Measurements from ENCODE around the gene G6PD.
"Not testable (repeated sequence)": the region's sequence is repeated elsewhere in the genome, so short reads cannot be mapped to it uniquely, and the experiment has no call there.

Gene G6PD

DNA sequence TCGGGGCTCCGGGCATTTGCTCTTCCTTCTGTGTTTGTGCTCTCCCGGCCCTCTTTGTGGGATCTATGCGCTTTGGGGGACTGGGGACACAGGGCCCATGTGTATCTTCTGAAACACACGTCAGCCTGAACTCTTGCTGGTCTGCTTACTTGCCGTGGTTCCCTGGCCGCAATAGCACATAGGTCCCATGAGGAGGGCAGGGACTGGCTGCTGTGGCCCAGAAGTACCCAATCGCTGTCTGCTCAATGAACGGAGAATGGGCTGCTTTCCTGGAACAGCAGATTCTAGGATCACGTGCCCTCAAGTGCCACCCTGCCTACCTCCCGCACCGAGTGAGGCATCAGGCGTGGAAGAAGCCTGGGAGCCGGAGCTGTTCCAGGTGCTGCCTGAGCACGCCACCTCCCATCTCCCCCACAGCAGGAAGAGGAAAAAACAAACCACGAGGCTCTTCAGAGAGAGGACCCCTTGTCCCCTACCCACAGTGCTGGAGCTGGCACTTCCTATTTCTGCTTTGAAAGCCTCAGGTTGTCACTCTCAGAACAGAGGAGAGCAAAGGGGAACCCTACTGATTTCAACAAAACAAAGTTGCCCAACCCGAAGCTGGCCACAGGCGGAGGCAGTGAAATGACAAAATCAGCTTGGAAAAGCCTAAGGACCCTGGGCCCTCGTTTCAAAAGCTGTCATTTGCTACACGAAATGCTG is 3.8 kb downstream of the G6PD start:
- no peak for DNase-seq (ENCODE audit: low read depth)

DNA sequence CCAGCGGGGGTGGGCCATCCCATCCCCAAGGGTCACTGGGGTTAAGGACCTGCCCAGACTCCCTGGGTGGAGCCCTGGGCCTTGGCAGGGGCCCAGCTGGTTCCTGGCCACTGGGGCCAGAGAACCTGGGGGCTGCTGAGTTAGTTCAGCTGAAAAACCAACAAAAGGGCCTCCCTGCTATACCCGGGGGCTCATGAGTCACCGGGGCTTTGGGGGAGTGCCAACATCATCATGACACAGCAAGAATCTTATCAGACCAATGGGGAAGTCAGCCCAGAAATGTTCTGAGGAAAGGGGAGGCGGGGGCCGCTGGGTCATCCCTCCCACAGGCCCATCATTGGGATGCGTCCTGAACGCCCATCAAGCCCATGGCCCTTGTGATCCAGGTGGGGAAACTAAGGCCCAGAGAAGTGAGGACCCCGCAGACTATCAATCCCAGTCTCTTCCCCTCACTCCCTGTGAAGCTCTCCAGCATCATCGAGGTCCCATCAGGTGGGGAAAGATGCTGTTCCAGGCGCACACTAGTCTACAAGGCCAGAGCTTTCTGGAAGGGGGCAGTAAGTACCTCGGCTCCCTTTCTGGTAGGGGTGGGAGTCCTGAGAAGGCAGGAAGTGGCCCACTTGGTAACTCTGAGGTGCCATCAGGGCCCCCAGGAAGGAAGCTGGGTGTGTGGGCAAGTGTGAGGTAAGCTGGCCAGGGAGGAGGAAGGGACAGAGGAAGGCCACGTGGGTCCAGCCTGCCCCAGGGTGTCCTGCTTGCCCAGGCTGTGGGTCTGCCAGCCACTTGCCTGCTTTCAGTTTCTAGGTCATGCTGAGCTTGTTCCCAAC is 4.5 kb downstream of the G6PD start:
- DNase-seq (ENCODE audit: low read depth), result peak; percentile 49

DNA sequence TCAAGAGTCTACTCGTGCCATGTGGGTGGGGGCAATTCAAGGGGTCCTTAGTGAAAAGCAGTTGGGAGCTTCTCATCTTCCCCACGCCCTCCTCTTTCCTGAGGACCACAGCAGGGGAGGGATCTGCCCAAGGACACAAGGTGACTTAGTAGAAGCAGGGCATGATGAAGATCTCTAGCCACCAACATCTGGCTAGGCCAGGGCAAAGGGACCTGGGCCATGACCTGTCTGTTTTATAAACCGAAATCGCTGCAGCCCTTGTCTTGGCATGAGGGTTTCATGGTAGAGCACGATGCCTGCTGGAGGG is 5.1 kb downstream of the G6PD start:
- DNase-seq (ENCODE audit: low read depth), result no peak

DNA sequence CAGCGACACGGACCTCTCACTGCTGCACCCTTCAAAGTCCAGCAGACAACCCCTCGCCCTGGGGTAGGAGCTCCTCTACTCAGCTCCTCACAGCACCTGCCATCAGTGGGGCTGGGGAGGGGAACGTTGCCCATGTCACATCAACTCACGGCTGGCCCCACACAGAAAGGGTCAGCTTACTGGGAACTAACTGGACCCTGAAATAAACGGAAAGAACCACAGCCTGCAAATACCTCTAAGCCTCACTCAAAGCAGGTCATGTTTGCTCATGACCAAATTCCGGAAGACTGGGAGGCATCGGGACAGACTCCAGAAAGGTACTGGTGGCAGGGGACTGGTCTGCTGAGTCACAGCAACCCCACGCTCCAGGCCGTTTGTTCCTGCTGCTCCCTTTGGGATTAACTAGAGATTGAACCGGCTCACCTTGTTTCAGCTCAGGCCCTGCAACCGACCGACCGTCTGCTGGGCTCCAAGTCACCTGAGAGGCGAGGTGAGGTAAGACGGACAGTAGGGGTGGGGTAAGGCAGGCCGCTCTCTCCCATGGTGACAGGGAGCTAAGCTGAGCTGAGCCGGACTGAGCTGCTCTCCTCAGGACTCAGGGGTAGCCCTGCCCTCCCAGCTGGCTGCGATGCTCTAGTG is 5.6 kb downstream of the G6PD start:
- DNase-seq (ENCODE audit: low read depth), result no peak

DNA sequence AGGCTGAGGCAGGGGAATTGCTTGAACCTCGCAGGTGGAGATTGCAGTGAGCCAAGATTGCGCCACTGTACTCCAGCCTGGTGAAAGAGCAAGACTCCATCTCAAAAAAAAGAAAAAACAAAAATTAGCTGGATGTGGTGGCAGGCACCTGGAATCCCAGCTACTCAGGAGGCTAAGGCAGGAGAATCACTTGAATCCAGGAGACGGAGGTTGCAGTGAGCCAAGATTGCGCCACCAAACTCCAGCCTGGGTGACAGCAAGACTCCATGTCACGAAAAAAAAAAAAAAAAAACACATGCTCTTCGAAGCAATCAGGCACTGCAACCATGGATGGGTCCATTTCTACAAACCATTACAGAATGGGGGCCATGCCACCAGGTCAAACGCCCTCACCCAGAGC is 6.3 kb downstream of the G6PD start:
- not testable (repeated sequence) for DNase-seq (ENCODE audit: low read depth)

DNA sequence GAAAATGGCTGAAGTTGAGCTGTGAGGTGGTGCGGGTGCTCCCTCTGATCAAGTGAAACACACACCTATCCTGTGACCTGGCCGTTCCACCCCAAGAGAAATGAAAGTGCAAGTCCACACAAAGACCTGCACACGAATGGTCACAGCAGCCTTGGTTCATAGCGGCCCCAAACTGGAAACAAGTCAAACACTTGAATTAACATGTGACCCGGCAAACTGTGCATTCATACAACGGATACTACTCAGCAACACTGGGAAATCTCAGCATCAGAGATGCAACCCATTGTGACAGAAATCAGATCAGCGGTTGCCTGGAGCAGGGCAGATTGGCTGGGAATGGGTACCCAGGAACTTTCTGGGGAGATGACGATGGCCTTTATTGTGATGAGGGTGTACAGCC is 7.6 kb downstream of the G6PD start:
- DNase-seq (ENCODE audit: low read depth), result no peak

DNA sequence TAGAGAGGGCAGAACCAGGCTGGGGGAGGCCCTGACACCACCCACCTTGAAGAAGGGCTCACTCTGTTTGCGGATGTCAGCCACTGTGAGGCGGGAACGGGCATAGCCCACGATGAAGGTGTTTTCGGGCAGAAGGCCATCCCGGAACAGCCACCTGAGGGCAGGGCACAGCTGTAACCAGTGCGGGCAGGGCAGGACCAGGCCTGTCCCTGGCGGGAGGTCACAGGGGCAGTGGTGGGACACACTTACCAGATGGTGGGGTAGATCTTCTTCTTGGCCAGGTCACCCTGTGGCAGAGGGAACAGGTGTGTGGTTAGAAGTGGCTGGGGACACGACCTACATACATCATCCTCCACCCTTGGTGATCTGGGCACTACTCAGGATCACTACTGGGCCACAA is 10.8 kb downstream of the G6PD start:
- DNase-seq (ENCODE audit: low read depth), result no peak

DNA sequence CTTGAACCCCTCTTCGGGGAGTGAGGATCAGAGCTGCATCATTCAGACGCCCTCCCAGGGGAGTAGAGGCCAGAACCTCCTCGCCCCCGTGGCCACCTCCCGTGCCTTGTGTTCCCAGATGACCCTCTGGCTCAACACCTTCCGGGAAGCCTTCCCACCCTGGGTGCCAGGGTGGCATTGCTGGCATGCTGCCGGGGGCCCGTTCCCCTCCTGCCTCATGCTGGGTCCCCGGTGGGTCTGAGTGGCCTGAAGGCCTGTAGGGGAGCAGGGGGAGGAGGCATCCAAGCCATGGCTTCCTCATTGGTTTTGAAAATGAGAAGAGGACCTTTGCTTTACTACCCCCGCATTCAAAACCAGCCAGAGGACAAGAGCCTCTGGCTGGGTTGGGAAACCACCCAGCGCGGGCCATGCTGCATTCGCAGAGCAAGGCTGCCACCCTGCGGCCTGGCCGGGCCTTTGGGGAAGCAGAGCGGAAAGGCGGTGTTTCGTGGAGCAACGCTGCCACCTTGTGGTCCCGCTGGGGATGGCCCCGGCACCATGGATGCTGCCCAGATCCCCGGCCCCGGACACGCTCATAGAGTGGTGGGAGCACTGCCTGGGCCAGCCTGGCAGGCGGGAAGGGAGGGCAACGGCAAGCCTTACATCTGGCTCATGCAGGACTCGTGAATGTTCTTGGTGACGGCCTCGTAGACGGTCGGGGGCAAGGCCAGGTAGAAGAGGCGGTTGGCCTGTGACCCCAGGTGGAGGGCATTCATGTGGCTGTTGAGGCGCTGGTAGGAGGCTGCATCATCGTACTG is 11.9 kb downstream of the G6PD start:
- peak; percentile 76 for DNase-seq (ENCODE audit: low read depth)

DNA sequence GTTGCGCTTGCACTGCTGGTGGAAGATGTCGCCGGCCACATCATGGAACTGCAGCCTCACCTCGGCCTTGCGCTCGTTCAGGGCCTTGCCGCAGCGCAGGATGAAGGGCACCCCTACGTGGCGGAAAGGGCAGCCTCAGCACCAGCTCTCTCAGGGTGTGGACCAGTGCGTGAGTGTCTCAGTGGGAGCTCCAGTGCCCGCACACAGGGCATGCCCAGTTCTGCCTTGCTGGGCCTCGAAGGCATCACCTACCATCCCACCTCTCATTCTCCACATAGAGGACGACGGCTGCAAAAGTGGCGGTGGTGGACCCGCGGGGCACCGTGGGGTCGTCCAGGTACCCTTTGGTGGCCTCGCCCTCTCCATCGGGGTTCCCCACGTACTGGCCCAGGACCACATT is 14.0 kb downstream of the G6PD start:
- DNase-seq (ENCODE audit: low read depth), result no peak

DNA sequence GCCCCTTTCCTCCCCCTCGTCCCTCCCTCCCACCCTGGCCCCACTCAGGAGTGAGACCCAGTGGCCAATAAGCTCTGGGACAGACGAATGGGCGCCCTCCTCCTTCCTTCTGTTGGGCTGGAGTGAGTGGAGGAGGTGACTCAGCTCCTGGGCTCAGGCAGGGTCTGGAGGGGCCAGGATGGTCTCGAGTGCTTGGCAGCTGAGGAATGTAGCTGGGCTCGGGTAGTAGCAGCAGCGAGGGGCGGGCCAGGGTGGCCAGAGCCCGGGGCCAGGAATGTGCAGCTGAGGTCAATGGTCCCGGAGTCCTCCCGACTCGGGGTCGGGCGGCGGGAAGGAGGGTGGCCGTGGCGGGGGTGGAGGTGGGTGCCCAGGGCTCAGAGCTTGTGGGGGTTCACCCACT is 15.0 kb downstream of the G6PD start:
- DNase-seq (ENCODE audit: low read depth), result no peak

DNA sequence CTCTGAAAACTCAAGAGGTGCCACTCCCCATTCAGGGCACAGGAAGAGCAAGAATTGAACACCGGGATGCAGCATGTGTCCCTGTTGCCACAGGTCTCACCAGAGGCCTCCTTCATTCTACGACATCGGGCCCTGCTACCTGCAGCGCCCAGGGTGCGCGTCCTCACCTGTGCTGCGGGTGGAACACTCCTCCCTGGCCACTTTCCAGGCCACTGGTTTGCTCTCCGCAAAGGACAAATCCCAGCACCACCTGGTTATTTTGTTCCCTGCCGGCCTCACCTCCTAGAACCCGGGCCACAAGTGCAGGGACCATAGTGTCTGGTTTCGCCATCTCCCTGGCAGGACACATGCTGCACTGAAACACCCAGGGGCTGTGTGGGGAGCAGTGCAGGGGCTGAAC is 16.4 kb downstream of the G6PD start:
- no peak for DNase-seq (ENCODE audit: low read depth)

DNA sequence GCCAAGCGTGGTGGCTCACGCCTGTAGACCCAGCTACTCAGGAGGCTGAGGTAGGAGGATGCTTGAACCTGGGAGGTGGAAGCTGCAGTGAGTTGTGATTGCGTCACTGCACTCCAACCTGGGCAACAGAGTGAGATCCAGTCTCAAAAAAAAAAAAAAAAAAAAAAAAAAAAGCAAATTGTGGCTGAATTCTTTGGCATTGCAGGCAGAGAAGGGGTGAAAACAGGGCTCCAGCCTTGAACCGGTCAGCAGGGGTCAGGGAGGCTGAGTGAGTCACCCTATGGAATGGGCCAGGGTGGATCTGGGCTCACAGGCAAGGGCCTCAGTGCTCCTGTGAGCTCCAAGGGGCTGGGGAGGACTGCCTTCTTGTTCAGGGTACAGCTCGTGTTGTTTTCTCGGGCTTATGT is 17.4 kb downstream of the G6PD start:
- no peak for DNase-seq (ENCODE audit: low read depth)

DNA sequence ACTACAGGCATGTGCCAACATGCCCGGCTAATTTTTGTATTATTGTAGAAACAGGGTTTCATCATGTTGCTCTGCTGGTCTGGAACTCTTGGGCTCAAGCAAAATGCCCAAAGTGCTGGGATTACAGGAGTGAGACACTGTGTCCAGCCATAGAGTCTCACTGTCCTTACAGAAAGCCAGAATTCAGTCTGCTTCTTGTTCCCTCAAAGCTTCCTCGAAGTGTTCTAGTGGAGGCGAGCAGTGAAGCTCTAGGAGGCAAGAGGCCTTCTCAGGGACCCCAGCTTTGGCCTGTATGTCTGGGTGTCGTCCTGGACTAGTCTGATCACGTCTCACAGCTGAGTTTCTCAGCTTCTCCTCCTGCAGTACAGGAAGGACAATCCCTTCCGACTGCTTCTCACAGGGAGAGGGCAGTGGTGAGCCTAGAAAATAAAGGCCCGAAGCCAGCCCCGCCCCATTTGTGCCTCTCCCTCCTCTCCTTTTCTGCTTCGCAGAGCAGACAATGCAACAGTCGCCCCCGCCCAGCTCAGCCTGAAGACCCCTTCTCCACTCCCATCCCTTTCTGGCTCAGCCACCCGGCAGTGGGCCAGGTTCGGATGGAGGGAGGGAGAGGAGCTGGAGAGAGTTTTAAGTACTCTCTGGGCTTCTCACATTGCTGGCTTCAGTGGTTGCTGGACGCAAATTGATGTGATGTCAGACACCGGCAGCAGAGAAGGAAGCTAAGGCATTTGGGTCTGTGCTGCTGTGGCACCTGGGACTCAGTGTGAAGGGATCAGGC is 19.6 kb downstream of the G6PD start:
- DNase-seq (ENCODE audit: low read depth), result peak; percentile 33

DNA sequence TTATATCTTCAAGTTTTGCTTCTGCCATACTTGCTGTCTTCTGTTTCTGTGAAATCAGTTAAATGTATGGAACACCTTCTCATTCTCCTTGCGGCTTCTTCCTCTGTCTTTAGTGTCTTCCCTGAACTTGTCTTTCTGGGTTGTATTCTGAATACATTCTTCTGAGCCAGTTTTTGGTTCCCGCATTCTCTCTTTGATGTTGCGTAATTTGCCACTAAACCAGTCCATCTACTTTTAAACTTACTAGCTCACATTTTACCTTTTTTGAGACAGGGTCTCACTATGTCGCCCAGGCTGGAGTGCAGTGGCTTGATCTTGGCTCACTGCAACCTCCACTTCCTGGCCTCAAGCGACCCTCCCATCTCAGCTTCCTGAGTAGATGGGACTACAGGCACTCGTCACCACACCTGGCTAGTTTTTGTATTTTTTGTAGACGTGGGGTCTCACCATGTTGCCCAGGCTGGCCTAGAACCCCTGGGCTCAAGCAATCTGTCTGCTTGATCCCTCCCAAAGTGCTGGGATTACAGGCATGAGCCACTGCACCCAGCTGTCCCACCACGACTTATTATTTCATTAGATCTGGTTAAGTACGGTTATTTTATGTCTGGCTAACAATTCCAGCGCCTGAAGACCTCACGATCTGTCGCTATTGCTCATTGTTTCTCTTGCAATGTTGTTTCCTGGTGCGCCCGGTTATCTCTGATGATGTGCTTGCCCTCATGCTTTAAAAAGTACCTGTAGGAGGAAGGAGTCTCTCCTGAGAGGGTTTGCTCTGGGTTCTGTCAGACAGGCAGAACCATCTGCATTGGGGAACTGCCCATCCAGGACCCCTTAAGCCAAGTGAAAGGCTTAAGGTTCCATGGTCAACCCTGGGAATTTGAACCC is 20.8 kb downstream of the G6PD start:
- DNase-seq (ENCODE audit: low read depth), result no peak

DNA sequence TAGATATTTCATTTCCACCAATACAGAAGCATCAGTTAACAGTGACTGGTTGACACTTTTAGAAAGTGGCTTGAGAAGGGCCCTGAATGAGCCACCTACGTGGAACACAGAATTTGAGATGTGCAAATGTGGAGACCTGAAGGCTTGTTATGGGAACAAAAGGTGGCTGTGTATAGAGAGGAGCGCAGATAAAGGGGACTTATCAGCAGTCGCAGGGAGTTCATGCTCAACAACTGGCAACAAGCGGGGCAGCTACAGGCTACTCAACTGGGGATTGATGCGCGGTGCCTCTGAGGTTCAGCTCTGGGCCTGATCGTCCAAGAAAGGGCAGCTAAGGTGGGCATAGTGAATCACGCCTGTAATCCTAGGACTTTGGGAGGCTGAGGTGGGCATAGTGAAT is 27.3 kb downstream of the G6PD start:
- no peak for DNase-seq (ENCODE audit: low read depth)

DNA sequence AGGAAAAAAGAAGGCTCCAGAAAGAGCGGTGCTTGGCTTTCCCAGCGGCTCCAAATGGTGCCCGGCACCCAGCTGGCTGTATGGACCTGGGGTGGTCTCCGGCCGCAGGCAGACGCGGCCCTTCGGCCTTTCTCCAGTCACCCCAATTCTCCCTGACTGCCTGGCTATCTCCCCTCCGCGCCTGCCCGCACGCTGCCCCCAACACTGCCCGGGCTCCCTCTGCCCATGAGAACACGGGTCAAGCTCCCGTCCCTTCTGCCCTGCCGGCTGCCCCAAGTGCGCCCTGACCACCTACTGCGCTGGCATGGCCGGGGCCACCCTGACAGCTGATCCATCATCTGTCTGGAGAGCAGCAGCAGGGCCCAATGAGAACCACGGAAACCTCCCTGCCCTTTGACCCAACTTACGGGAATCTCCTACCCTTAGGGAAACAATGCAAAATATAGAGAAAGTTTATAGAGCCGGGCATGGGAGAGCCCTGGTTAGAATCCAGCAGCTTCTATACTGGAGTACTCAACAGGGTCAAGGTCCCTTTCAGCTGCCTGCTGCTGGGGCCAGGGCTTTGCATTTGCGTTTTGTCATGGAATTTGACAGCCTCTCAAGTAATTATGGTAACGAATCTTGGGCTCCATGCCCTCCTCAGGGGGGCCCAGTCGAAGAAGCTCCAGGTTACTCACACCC is 29.4 kb downstream of the G6PD start:
- DNase-seq (ENCODE audit: low read depth), result no peak

DNA sequence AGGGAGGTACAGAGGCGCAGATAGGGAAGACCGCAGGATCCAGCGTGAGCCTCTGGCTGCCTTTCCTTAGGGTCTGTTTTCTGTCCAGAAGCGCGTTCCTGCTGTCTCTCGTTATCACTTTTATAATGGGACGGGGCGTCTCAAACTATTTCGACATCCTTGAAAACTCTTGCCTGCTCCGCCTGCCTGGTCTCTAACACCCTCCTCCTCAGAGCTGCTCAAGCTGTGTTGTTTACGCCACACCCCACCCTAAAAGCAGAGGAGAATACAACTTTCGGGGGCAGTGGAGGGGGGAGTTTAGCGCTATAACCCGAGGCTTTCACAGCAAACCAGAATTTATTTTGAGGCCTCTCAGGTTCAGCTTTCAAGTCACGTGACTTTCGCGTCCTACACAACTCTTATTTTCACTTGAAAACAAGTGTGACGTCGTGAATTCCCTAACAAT is 30.0 kb downstream of the G6PD start:
- DNase-seq (ENCODE audit: low read depth), result no peak

DNA sequence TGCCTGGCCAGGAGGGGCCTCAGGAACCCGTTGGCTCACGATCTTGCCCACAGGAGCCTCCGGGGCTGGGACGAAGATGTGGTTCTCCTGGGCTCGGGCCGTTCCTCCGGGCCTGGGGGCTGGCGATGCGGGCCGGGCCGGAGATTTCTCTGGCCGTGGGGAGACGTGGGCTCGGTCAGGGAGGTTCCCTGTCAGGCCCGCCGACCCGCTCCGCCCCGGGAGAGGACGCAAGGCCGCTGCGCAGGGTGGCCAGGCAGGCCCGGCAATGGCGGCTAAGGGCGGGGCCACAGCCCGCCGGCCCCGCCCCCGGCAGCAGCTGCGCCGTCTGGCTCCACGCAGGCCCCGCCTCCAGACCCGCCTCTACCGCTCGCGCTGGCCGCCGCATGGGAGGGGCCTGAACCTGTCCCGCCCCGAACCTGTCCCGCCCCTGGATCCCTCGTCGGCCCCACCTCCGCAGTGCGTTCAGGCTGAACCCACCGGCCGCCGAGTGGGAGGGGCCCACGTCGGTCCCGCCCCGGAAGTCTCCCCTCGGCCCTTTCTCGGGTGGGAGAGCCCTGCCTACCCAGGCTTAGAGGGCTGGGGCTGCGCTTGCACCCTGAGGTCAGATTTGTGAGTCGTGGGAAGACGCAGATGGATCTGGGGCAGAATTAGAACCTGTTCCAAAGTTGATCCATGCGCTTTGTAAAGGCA is 30.5 kb downstream of the G6PD start, which contains the start of gene FAM3A:
TSS of gene FAM3A (minus strand) at position 267 of the 690 bp plus-strand sequence. CDS start 460 bp downstream, outside the sequence.
- DNase-seq (ENCODE audit: low read depth), result peak; percentile 88
